DOHH2 (cell line): ENCODE measurements around the gene AXIN2.

ENCODE experiments used
- H3F3A ChIP-seq: fragments of 200-600 bp; sonication (generic), shearing (Covaris generic); 2 replicates; pipeline ENCODE4 v1.6.0; 2016; ENCODE audit warnings: antibody characterized with exemption, mild to moderate bottlenecking; ENCODE audit not compliant: control insufficient read depth, insufficient read depth
- H3K27ac ChIP-seq: fragments of 200-600 bp; sonication (generic); 2 replicates; pipeline ENCODE4 v1.5.1; 2014; ENCODE audit warnings: low read depth, mild to moderate bottlenecking, low read length, moderate library complexity
- H3K27me3 ChIP-seq: fragments of 200-600 bp; sonication (generic); 2 replicates; pipeline ENCODE4 v1.6.1; 2014; ENCODE audit warnings: mild to moderate bottlenecking, low read length, mixed read lengths; ENCODE audit not compliant: control insufficient read depth
- H3K36me3 ChIP-seq: fragments of 200-600 bp; sonication (generic); 2 replicates; pipeline ENCODE4 v1.6.1; 2014; ENCODE audit warnings: mild to moderate bottlenecking, low read length, moderate library complexity, mixed read lengths; ENCODE audit not compliant: control insufficient read depth
- H3K4me1 ChIP-seq: fragments of 200-600 bp; sonication (generic); 2 replicates; pipeline ENCODE4 v1.6.1; 2014; ENCODE audit warnings: mild to moderate bottlenecking, low read length, mixed read lengths; ENCODE audit not compliant: control insufficient read depth
- H3K4me2 ChIP-seq: fragments of 200-600 bp; sonication (generic); 2 replicates; pipeline ENCODE4 v1.6.0; 2014; ENCODE audit warnings: mild to moderate bottlenecking, low read length, moderate library complexity
- H3K4me3 ChIP-seq: fragments of 200-600 bp; sonication (generic); 2 replicates; pipeline ENCODE4 v1.5.1; 2014; ENCODE audit warnings: mild to moderate bottlenecking, low read length, mixed read lengths
- H3K79me2 ChIP-seq: fragments of 200-600 bp; sonication (generic); 2 replicates; pipeline ENCODE4 v1.6.1; 2014; ENCODE audit warnings: mild to moderate bottlenecking, low read length, mixed read lengths; ENCODE audit not compliant: control insufficient read depth
- H3K9me2 ChIP-seq: fragments of 200-600 bp; sonication (generic); replicated peaks from 2 replicates; pipeline ENCODE4 v1.6.1; 2014; ENCODE audit warnings: mild to moderate bottlenecking, low read length, mixed read lengths; ENCODE audit not compliant: control insufficient read depth
- H3K9me3 ChIP-seq: fragments of 200-600 bp; sonication (generic); 2 replicates; pipeline ENCODE4 v1.6.1; 2014; ENCODE audit warnings: antibody characterized with exemption, low read length, mixed read lengths; ENCODE audit not compliant: control insufficient read depth, insufficient read depth
- H4K20me1 ChIP-seq: fragments of 200-600 bp; sonication (generic); 2 replicates; pipeline ENCODE4 v1.6.0; 2014; ENCODE audit warnings: low read depth, mild to moderate bottlenecking, antibody characterized with exemption, low read length, moderate library complexity; ENCODE audit not compliant: control insufficient read depth, insufficient read depth
- EZH2phosphoT487 ChIP-seq: fragments of 200-600 bp; sonication (generic); IDR thresholded peaks from 2 replicates; pipeline ENCODE4 v1.6.1; 2017; ENCODE audit warnings: borderline replicate concordance, mild to moderate bottlenecking, antibody characterized with exemption, low read length, moderate library complexity, mixed read lengths
- TF ChIP-seq, protein P1 (sequence below): fragments of 200-600 bp; sonication (generic); IDR thresholded peaks from one replicate; pipeline ENCODE4 v1.5.1; 2014; ENCODE audit warnings: antibody characterized with exemption, mild to moderate bottlenecking, low read depth, low read length; ENCODE audit not compliant: poor library complexity, severe bottlenecking

AXIN2 gene

GRCh38 chr17:65595071-65595656, 33.7 kb upstream of the AXIN2 start:
- Histone ChIP-seq H4K20me1 (no peaks in the 10 kb centered on the region), H3K36me3 (no peaks in the 10 kb centered on the region), H3K27me3 (no peaks in the 10 kb centered on the region), H3K4me3 (no peak overlapping the region), H3K9me3 (no peaks in the 10 kb centered on the region), H3F3A (no peaks in the 10 kb centered on the region), H3K79me2 (no peaks in the 10 kb centered on the region), H3K9me2 (no peaks in the 10 kb centered on the region), H3K4me2 (no peak overlapping the region), H3K27ac (no peak overlapping the region), H3K4me1 (no peaks in the 10 kb centered on the region)
- TF ChIP-seq EZH2phosphoT487, result no peak
- TF ChIP-seq, protein P1, sequence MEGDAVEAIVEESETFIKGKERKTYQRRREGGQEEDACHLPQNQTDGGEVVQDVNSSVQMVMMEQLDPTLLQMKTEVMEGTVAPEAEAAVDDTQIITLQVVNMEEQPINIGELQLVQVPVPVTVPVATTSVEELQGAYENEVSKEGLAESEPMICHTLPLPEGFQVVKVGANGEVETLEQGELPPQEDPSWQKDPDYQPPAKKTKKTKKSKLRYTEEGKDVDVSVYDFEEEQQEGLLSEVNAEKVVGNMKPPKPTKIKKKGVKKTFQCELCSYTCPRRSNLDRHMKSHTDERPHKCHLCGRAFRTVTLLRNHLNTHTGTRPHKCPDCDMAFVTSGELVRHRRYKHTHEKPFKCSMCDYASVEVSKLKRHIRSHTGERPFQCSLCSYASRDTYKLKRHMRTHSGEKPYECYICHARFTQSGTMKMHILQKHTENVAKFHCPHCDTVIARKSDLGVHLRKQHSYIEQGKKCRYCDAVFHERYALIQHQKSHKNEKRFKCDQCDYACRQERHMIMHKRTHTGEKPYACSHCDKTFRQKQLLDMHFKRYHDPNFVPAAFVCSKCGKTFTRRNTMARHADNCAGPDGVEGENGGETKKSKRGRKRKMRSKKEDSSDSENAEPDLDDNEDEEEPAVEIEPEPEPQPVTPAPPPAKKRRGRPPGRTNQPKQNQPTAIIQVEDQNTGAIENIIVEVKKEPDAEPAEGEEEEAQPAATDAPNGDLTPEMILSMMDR, result no peak

- H3K4me3 ChIP-seq, result no peak overlapping the region
- no peaks in the 10 kb centered on the region for H4K20me1 ChIP-seq
- no peak overlapping the region for H3K4me2 ChIP-seq
- H3K27ac ChIP-seq, result no peak overlapping the region
- H3K79me2 ChIP-seq, result no peaks in the 10 kb centered on the region
- H3K9me2 ChIP-seq, result no peaks in the 10 kb centered on the region
- no peaks in the 10 kb centered on the region for H3K9me3 ChIP-seq
- no peaks in the 10 kb centered on the region for H3K4me1 ChIP-seq
- no peak for TF ChIP-seq EZH2phosphoT487
- TF ChIP-seq, protein P1, result no peak
- no peaks in the 10 kb centered on the region for H3K27me3 ChIP-seq
- H3F3A ChIP-seq, result no peaks in the 10 kb centered on the region
- H3K36me3 ChIP-seq, result no peaks in the 10 kb centered on the region
Measured at GRCh38 chr17:65593855-65594845, 32.7 kb upstream of the AXIN2 start.

- no peaks in the 10 kb centered on the region for H4K20me1 ChIP-seq
- no peak overlapping the region for H3K4me2 ChIP-seq
- TF ChIP-seq, protein P1, result no peak
- TF ChIP-seq EZH2phosphoT487, result no peak
- H3K4me3 ChIP-seq, result no peak overlapping the region
- H3F3A ChIP-seq, result no peaks in the 10 kb centered on the region
- H3K36me3 ChIP-seq, result no peaks in the 10 kb centered on the region
- no peaks in the 10 kb centered on the region for H3K4me1 ChIP-seq
- no peak overlapping the region for H3K27ac ChIP-seq
- no peaks in the 10 kb centered on the region for H3K9me2 ChIP-seq
- H3K79me2 ChIP-seq, result no peaks in the 10 kb centered on the region
- H3K9me3 ChIP-seq, result no peaks in the 10 kb centered on the region
- no peaks in the 10 kb centered on the region for H3K27me3 ChIP-seq
Measured at GRCh38 chr17:65593092-65593854, 31.8 kb upstream of the AXIN2 start.
